ELF-1 (cell line): ENCODE measurements around the gene TFF2.
A peak's percentile ranks its signal among the peaks of the same experiment; 100 is the strongest.

Experiments used
- DNase-seq: peaks from one replicate; pipeline ENCODE4 v3.0.0-alpha.2; 2016; ENCODE audit warnings: low read depth, low spot score

Gene TFF2

DNA sequence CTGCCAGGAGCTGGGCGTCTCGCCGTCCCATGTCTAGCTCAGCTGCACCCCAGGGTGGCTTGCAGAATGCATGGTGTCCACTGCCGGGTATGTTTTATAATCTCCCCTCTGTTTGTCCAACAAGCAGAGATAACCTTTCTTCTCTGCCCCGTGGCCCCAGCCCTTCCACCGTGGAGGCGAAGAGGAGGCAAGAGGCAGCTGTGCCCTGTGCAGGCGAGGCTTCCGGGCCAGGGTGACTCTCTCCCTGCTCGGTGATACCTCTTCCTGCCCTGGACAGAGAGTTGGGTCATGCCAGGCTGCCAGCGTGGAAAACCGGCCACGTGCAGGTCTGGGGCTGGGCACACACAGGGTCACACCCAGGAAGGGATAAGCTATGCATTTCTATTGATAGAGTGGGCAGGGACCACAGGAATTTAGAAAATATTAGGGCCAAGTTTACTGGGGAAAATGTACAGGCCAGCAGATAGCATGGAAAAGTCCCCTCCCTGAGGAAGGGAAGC is at the start of gene TFF2:
Gene TFF2 (minus strand): TSS at position 68 of the 500 bp plus-strand sequence. CDS start 37 bp downstream, at position 31.
- DNase-seq, result no peak

DNA sequence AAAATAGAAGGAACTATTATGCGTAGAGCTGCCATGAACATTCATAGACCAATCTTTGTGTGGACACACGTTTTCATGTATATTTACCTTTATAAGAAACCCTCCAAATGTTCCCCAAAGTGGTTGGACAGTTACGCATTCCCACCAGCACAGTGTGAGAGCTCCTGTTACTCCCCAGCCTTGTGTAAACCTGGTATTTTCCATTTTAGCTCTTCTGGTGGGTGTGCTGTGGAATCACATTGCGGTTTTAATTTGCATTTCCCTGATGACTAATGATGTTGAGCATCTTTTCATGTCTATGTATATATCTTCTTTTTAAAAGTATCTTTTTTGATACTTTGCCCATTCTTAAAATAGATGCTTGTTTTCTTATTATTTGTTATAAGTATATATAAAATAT is 49.7 kb upstream of the TFF2 start:
- no peak for DNase-seq

GRCh38 chr21:42398436-42399028 is 47.7 kb upstream of the TFF2 start:
- no peak for DNase-seq

- DNase-seq, result no peak
Measured at GRCh38 chr21:42397746-42398394, 47.1 kb upstream of the TFF2 start.

DNA sequence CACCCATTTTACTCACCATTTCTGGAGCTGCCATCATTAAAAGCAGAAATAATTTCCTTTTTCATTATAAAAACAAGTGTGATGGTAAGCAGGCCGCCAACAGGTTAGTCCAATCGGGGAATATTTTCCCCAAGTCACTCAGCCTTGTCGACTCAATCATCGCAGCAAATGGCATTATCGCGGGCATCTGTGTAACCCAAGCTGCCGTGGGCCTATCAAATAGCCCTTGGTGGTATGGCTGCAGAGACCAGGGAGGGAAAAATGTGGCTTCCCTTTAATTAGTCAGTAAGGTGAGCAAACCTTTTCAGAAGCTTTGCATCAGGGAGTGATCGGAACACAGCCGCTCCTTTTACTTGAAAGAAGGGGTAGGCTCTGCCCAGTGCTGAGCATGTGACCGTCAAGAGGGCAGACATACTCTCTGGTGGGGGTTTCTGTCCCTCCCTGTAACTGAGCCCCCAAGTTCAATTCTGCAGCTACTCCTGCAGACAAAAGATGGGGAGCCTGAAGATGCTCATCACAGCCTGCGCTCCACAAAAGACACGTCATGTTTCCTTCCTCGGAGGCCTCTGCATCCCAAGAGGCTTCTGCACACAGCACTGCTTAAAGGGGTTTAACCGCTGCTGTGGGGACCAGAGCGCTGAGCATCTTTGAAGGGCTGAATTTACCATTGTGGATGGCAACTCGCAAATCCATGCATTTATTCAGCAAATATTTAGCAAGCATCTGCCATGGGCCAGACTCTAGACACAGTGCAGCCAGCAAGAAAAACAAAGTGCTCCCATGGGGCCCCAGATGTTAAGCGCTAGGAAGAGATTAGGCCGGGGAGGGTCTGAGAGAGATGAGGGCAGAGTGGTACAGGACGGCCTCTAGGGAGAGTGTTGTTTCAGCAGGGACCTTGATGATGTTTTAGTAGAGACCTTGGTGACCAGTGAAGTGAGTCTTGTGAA is 46.3 kb upstream of the TFF2 start:
- no peak for DNase-seq

DNA sequence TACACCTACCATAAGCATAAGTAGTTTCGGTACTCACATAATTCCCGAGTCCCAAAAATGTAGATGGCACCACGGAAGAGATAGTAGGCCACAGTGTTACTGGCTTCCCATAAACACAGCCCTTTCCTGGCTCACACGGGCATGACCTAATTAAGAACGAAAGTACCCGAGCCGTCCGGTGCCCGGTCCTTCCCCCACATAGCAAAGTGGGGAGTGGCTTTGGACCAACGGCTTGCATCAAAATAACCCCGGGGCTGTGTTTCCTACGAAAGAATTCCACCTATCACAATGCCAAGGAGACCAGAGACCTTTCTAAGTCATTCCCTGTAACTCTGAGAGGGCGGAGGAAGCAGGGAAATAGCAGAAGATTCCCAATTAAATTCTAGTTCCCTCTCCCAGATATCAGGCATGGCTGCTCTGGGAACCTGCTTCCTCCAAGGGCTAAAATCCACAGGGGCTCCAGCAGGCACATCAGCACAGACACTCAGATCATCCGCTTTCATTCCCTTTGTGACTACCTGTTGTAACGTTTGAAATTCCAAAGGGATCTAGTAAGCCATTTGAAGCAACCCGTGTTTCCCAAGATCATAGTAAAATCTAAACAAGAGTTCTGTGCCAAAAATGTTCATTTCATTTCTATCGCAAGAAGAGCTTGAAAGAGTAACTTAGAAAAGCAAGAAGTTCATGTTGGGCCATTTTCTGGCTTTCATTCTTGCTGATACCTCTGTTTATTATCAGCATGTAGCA is 45.3 kb upstream of the TFF2 start, which contains the start of gene TMPRSS3:
Gene TMPRSS3 (minus strand): TSS at position 148 of the 747 bp plus-strand sequence. CDS start 635 bp downstream, outside the sequence.
- peak; percentile 68 for DNase-seq

DNA sequence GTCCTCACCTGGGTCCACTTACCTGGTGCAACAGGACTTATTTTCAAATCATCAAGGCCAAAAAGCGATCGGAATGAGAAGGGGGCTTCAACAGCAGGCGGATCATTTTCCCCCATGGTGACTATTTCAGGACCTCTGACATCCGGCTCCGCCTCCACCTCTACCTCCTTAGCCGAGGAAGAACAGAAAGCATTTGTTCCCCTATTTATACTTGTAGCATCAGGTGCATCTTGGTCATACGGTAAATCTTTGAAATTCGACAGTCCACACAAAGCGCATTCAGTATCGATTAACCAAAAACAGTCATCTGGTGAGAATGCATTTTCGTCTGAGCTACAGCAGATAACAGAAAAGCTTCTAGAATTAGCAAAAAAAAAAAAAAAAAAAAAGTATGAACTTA is 44.5 kb upstream of the TFF2 start:
- no peak for DNase-seq

DNA sequence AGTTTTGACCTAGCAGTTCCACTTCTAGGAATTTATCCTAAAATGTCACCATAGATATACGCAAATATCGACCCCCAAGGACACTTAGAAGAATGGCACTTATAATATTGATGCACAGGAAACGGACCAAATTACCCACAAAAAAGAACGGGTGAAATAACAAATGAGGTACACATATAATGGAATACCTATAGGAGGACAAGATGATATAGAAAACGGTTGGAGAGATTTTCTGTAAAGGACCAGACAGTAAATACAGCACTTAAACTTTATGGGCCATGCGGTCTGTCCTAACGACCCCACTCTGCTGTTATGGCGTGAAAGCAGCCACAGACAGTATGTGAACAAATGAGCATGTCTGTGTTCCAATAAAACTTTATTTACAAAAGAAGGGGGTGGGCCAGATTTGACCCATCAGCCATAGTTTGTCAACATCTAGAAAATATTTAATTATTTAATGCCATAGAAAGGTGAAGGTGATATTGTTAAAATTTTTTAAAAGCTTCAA is 42.7 kb upstream of the TFF2 start:
- no peak for DNase-seq

DNA sequence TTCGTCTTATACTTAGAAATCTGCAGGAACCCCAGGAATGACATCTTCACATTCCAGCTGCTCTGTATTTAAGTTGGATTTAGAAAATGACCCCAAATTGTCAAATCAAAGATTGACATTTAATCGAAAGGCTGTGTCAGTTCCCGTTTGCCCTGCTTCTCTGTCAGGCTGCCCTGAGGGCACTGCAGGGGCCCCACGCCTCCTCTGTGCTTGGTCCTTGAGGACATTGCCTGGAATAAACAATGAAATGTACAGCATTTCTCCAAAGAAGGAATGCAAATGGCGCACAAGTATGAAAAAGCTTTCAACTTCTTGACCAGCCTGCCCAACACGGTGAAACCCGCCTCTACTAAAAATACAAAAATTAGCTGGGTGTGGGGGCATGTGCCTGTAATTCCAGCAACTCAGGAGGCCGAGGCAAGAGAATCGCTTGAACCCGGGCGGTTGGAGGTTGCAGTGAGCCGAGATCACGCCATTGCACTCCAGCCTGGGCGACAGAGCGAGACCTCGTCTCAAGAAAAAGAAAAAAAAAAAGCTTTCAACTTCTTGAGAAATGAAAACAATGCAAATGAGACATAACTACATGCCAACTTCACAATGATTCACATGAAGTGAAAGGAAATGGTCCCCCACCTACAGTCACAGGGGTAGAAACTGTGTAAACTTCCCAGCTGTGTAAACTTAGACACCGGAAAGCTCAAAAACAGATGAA is 42.1 kb upstream of the TFF2 start:
- DNase-seq, result no peak

DNA sequence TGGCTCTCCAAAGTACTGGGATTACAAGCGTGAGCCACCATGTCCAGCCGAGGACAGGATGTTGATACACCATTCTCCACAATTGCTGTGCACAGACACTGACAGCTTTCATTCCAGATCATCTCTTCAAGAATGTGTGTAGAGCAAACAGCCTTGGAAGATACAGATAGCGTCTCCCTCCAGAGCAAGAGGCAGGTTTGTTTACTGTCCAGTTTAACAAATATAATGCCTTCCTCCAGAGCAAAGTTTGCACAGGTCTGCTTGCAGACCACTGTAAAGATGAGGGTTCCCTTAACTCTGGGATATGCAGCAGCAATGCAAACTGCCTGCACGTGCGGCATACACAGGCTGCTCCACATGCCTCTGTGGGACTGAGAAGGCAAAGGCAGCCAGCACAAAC is 40.5 kb upstream of the TFF2 start:
- no peak for DNase-seq

DNA sequence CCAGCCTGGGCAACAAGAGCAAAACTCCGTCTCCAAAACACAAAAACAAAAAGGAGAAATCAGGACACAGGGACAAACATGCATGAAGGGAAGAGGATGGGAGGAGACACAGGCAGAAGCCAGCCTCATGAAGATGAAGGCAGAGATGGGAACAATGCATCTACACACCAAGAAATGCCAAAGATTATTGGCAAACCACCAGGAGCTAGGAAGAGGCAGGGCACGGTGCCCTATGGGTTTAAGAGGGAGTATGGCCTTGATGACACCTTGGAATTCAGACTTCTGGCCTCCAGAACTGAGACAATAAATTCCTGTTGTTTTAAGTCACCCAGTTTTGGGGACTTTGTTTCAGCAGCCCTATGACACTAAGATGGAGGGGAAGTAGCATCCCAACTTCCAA is 39.9 kb upstream of the TFF2 start:
- no peak for DNase-seq

- no peak for DNase-seq
Measured at GRCh38 chr21:42390193-42390592, 39.4 kb upstream of the TFF2 start.

DNA sequence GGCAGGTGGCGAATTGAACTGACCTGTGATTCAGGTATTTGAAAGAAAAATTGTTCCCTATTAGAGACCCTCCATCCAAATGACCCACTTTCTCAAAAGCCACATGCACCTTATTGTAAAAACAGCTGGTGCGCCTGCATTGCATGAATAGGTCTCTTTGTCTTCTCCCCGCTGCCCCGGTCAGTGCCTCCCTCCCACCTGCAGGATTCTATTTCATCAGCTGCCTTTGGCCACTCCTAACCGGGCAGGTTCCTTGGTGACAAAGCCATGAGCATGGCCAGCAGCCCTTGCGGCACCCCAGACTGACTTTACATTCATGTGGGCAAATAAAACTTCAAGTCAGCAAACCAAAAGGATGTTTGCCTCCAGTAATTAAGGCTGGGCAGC is 38.6 kb upstream of the TFF2 start:
- DNase-seq, result no peak

- no peak for DNase-seq
Measured at GRCh38 chr21:42388740-42389448, 38.1 kb upstream of the TFF2 start.

GRCh38 chr21:42387843-42388340 is 37.1 kb upstream of the TFF2 start:
- no peak for DNase-seq

GRCh38 chr21:42387164-42387563 is 36.4 kb upstream of the TFF2 start:
- no peak for DNase-seq

- no peak for DNase-seq
Measured at GRCh38 chr21:42386034-42386591, 35.3 kb upstream of the TFF2 start.

DNA sequence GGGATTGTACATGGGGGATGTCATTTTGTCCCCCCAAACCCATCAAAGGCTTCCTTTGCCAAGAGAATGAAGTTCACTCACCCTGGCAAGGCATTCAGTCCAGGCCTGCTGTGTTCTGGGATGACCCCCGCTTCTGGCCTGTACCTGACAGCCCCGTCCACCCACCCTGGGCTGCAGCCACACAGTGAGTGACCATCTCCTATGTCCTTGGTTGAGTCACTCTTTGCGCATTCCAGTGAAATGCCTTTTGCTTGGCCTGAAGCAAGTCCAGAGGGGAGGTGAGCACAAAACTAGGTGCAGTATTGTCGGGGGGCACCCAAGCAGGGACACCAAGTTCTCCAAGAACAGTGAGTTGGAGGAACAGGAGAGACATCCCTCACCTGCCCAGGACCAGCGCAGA is 34.8 kb upstream of the TFF2 start:
- DNase-seq, result no peak

- no peak for DNase-seq
Measured at GRCh38 chr21:42384989-42385388, 34.2 kb upstream of the TFF2 start.
